GM23248 (cell line): ENCODE results near the gene DUSP22. TPM values are rescaled to one million over a fixed set of nuclear protein-coding genes. Genes with fewer than 3 reads are reported as not detected.

Experiments
- DNase-seq: peaks from one replicate; pipeline ENCODE4 v3.0.0-alpha.2; 2015
- H2AFZ ChIP-seq: fragments of 200-600 bp; sonication (generic); 2 replicates; pipeline ENCODE4 v1.6.1; 2016; ENCODE audit warnings: antibody characterized with exemption
- H3F3A ChIP-seq: fragments of 200-600 bp; sonication (generic); 2 replicates; pipeline ENCODE4 v1.6.1; 2016; ENCODE audit warnings: mild to moderate bottlenecking, antibody characterized with exemption, mixed run types; ENCODE audit not compliant: insufficient read depth
- H3K27ac ChIP-seq: fragments of 200-600 bp; sonication (generic); 2 replicates; pipeline ENCODE4 v1.5.1; 2016; ENCODE audit warnings: mild to moderate bottlenecking
- H3K27me3 ChIP-seq: fragments of 200-600 bp; sonication (generic); replicated peaks from 2 replicates; pipeline ENCODE4 v1.6.1; 2016; ENCODE audit warnings: mild to moderate bottlenecking; ENCODE audit not compliant: insufficient read depth
- H3K36me3 ChIP-seq: fragments of 200-600 bp; sonication (generic); 2 replicates; pipeline ENCODE4 v1.6.1; 2016; ENCODE audit warnings: low read depth, mild to moderate bottlenecking
- H3K4me1 ChIP-seq: fragments of 200-600 bp; sonication (generic); 2 replicates; pipeline ENCODE4 v1.6.1; 2016; ENCODE audit warnings: mild to moderate bottlenecking; ENCODE audit not compliant: insufficient read depth
- H3K4me2 ChIP-seq: fragments of 200-600 bp; sonication (generic); one replicate; pipeline ENCODE4 v1.6.1; 2016; ENCODE audit warnings: mild to moderate bottlenecking; ENCODE audit not compliant: unreplicated experiment
- H3K4me3 ChIP-seq: fragments of 200-600 bp; sonication (generic); 2 replicates; pipeline ENCODE4 v1.5.1; 2016; ENCODE audit warnings: mild to moderate bottlenecking
- H3K79me2 ChIP-seq: fragments of 200-600 bp; sonication (generic); 2 replicates; pipeline ENCODE4 v1.6.1; 2016; ENCODE audit warnings: mild to moderate bottlenecking; ENCODE audit not compliant: insufficient read depth
- H3K9ac ChIP-seq: fragments of 200-600 bp; sonication (generic); 2 replicates; pipeline ENCODE4 v1.6.1; 2016; ENCODE audit warnings: mild to moderate bottlenecking
- H3K9me2 ChIP-seq: fragments of 200-600 bp; sonication (generic); 2 replicates; pipeline ENCODE4 v1.6.1; 2016; ENCODE audit warnings: mixed run types, mild to moderate bottlenecking, moderate library complexity; ENCODE audit not compliant: insufficient read depth
- H3K9me3 ChIP-seq: fragments of 200-600 bp; sonication (generic); one replicate; pipeline ENCODE4 v1.6.1; 2017; ENCODE audit warnings: low read depth
- H4K20me1 ChIP-seq: fragments of 200-600 bp; sonication (generic); 2 replicates; pipeline ENCODE4 v1.6.0; 2016; ENCODE audit not compliant: insufficient read depth
- EZH2 ChIP-seq: fragments of 200-600 bp; sonication (generic); IDR thresholded peaks from 2 replicates; pipeline ENCODE4 v1.6.1; 2018; ENCODE audit warnings: antibody characterized with exemption, mild to moderate bottlenecking; ENCODE audit not compliant: insufficient read depth, poor library complexity, severe bottlenecking
- EZH2phosphoT487 ChIP-seq: fragments of 200-600 bp; sonication (generic); IDR thresholded peaks from 2 replicates; pipeline ENCODE4 v1.6.1; 2018; ENCODE audit warnings: antibody characterized with exemption, moderate library complexity, mild to moderate bottlenecking, low read depth; ENCODE audit not compliant: insufficient read depth
- WGBS, 2 experiments: methylation state at CpG; one replicate each; pipeline ENCODE4 v1.1.6; 2015 to 2017; ENCODE audit warnings: low lambda C conversion rate in 2 of 2, low coverage in 1 of 2; ENCODE audit errors: missing lambda C conversion rate in 2 of 2; 5-methylcytosine and 5-hydroxymethylcytosine counted together
- in situ Hi-C: fragments of 300-500 bp; cut with MboI; formaldehyde crosslinking; loops from 2 replicates; pipeline ENCODE4 v1.15.0; 2020
- polyA plus RNA-seq: library from polyadenylated mRNA; unstranded; fragments of >200 nt; fragmentation: Nextera tagmentation; extraction: Ambion mirVana; gene quantifications from 2 replicates; pipeline ENCODE4 v1.2.1, GENCODE V29; 2016
- total RNA-seq: library from RNA; depleted of rRNA; stranded (reverse); fragments of >200 nt; shearing (Covaris generic); gene quantifications from 2 replicates; pipeline ENCODE4 v1.2.3, GENCODE V29; 2014

DUSP22 gene
- total and polyA plus RNA-seq, 2 experiments from 2014 or later: 12.4 to 15.7 TPM

- H3F3A ChIP-seq: no peaks in the 10 kb centered on the region
- in situ Hi-C loops: no loop called here
- H3K9ac ChIP-seq: no peak overlapping the region
- no peaks in the 10 kb centered on the region for H4K20me1 ChIP-seq
- H3K36me3 ChIP-seq: no peaks in the 10 kb centered on the region
- H3K27me3 ChIP-seq: peaks cover 63% of the 10 kb centered on the region
- no peak overlapping the region for H3K4me2 ChIP-seq
- no peaks in the 10 kb centered on the region for H3K79me2 ChIP-seq
- no peak overlapping the region for H2AFZ ChIP-seq
- WGBS, 2 experiments: 50 to 53% methylated on average over 8 of the region's 8 CpGs
- H3K9me2 ChIP-seq: no peaks in the 10 kb centered on the region
- no peak overlapping the region for H3K27ac ChIP-seq
- H3K4me1 ChIP-seq: no peaks in the 10 kb centered on the region
- H3K4me3 ChIP-seq: no peak overlapping the region
- DNase-seq: no peak
- no peaks in the 10 kb centered on the region for H3K9me3 ChIP-seq
- TF ChIP-seq EZH2phosphoT487 (no peak), EZH2 (no peak)
Measured at GRCh38 chr6:389622-390021, 97.3 kb downstream of the DUSP22 start.

GRCh38 chr6:390914-391558 is 98.7 kb downstream of the DUSP22 start:
- peak; percentile 42 for DNase-seq
- H3K9ac ChIP-seq: no peak overlapping the region
- H2AFZ ChIP-seq: no peak overlapping the region
- TF ChIP-seq EZH2phosphoT487: no peak
- peak; percentile 62 for TF ChIP-seq EZH2
- H3K4me3 ChIP-seq: peak overlapping the region; percentile 39; the same call in 1 of the 2 replicates
- in situ Hi-C loops: no loop called here
- no peaks in the 10 kb centered on the region for H3K4me1 ChIP-seq
- H3K27ac ChIP-seq: no peak overlapping the region
- H3K27me3 ChIP-seq: peaks cover 75% of the 10 kb centered on the region
- no peak overlapping the region for H3K4me2 ChIP-seq
- H3K9me3 ChIP-seq: no peaks in the 10 kb centered on the region
- H3K36me3 ChIP-seq: no peaks in the 10 kb centered on the region
- H3K79me2 ChIP-seq: no peaks in the 10 kb centered on the region
- H4K20me1 ChIP-seq: no peaks in the 10 kb centered on the region
- WGBS, 2 experiments: 3% methylated on average over 32 to 41 of the region's 44 CpGs
- H3K9me2 ChIP-seq: no peaks in the 10 kb centered on the region
- no peaks in the 10 kb centered on the region for H3F3A ChIP-seq

- Histone ChIP-seq H4K20me1 (no peaks in the 10 kb centered on the region), H3K9ac (no peak within 1 kb of the TSS), H3K4me3 (peak within 1 kb of the TSS; percentile 39; the same call in 1 of the 2 replicates), H3K27ac (no peak within 1 kb of the TSS), H2AFZ (no peak within 1 kb of the TSS), H3K27me3 (peaks cover 74% of the 10 kb centered on the region), H3K36me3 (no peaks in the 10 kb centered on the region), H3K9me2 (no peaks in the 10 kb centered on the region), H3K4me1 (no peaks in the 10 kb centered on the region), H3F3A (no peaks in the 10 kb centered on the region), H3K4me2 (no peak within 1 kb of the TSS), H3K9me3 (no peaks in the 10 kb centered on the region), H3K79me2 (no peaks in the 10 kb centered on the region)
- DNase-seq: peak; percentile 28
- in situ Hi-C loops: no loop called here
- TF ChIP-seq EZH2phosphoT487: no peak
- no peak for TF ChIP-seq EZH2
- 2 to 3% methylated on average over 47 to 69 of the region's 82 CpGs for WGBS, 2 experiments
Measured at GRCh38 chr6:391559-392440, 99.5 kb downstream of the DUSP22 start, which contains the start of gene IRF4. IRF4 (plus strand) TSS chr6:391752; CDS start chr6:393153, 1,401 bp downstream.

GRCh38 chr6:392441-393390 is 100.4 kb downstream of the DUSP22 start:
- Histone ChIP-seq H3F3A (no peaks in the 10 kb centered on the region), H3K4me2 (no peak overlapping the region), H3K9me3 (no peaks in the 10 kb centered on the region), H3K9me2 (no peaks in the 10 kb centered on the region), H3K27me3 (peaks cover 83% of the 10 kb centered on the region), H2AFZ (no peak overlapping the region), H3K36me3 (no peaks in the 10 kb centered on the region), H4K20me1 (no peaks in the 10 kb centered on the region), H3K79me2 (no peaks in the 10 kb centered on the region), H3K27ac (no peak overlapping the region), H3K9ac (no peak overlapping the region), H3K4me1 (no peaks in the 10 kb centered on the region), H3K4me3 (no peak overlapping the region)
- in situ Hi-C loops: no loop called here
- TF ChIP-seq EZH2: peak; percentile 81
- TF ChIP-seq EZH2phosphoT487: no peak
- DNase-seq: peak; percentile 24
- 3 to 4% methylated on average over 77 to 88 of the region's 108 CpGs for WGBS, 2 experiments
